Stimulated activated CD4-positive, alpha-beta T cell treated with anti-CD3 and anti-CD28 coated beads, Interleukin-12 subunit alpha, Interleukin-12 subunit beta, amount 100 ng/mL, for 48 hours (primary cell): ENCODE results near the gene CACNA2D4.

Experiments
- DNase-seq, 3 donors: peaks; one replicate each; pipeline ENCODE4 v3.0.0-alpha.2; 2020; ENCODE audit warnings: low read depth in 2 of 3, low spot score in 1 of 3

Gene CACNA2D4

DNA sequence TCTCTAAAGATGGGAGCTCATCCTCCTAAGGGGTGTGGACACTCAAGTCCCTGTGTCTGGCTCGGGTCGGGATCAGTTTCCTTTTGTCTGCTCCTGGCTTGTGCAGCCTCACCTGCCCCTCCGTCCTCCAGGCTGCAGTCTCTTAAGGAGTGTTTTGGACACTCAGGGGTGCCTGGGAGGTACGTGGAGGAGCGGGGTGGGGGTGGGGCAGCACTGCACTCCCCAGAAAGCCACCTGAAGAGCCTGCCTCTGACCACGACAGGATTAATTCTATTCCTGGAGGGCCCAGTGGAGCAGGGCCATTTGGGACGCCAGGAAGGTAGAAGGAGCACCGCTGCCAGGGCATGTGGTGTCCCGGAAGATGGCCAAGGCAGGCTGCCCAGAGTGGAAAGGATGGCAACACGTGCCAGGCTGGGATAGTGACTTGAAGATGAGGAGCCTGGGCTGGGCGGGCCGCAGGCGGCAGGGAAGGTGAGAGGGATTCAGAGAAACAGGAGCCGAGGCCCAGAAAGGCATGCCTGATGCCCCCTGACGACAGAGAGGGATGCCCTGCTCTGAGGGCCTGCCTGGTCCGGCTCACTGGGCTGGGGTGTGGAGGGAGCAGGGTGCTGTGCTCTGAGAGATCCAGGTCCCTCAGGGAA, 112.9 kb downstream of the CACNA2D4 start:
- DNase-seq: no peak

DNA sequence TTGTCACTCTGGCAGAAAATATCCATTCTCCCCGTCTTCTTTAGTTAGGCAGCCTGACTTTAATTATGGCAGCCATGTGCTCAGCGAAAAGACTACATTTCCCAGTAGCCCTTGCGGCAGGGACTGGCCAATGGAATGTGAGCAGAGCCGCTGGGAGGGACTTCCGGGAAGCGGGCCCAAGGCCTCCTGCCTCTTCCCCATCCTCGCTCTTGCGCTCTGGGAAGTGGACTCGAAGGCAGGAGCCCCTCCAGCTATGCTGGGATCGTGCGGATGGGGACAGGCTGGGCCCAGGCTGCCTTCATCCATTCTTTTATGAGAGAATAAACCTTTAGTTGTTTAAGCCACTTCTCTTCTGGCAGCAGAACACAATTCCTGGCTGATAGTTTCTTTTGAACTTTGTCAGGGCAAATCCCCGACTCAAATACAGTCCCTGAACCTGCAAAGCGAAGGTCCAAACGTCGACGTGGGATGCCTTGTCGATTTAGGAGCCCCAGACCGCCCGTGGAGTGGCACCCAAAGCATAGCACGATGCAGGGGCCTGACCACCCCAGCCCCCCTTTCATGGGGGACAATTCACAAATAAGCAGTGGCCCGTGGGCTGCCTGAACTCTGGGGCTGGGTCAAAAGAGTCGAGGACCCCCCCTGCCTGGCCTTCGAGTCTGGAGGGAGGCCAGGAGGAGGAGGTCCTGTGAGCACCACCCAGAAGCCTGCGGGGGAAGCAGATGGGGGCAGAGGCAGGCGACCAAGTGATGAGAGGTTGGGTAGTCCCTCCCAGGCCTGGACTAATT, 113.7 kb downstream of the CACNA2D4 start:
- peak; percentile 77 to 86 (median 84) for DNase-seq

DNA sequence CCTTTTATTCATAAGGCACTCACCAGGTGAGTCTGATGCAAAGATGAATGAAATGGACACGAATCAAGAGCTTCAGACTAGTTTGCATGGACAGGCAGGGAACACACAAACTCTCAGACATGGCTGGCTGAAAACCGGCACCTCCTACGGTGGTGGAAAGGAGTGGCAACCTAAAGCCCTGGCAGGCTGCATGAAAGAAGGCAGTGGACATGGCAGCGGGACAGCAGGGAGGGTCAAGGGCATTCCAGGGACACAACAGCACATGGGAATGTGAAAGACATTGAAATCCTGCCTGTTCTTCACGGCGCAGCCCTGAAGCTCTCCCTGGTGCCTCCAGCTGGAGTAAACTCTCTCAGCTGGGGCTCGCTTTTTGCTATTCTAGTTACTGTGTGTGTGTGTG, 114.7 kb downstream of the CACNA2D4 start:
- DNase-seq: no peak

DNA sequence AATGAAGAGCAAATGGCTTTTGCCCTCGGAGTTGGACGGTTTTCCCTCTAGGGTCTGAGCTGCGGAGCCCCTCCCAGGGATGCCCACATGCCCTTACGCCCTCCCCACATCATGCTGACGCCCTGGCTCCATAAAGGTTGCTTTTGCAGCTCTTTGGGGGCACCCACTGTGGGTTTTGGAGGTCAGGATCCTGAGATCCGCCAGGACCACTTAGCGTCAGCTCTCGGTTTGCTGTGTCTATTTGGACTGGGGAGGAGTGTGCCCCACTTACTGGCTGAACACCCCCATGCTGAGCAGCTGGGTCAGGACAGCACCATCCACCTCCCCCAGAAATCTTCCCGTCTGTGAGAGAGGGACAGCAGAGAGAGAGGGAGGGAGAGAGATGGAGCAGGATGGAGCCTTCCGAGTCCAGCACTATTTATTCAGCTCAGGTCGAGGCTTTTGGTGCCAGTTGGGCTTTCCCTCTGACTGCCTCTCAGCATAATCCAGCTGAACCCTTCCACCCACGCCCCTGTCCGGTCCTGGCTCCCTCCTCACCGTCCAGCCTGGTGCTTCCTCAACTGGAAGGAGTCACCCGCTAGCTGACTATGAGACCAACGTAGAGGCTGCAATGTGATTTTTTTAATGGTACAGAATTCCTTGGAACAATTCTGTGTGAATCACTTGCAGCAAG, 117.0 kb downstream of the CACNA2D4 start:
- DNase-seq: no peak

DNA sequence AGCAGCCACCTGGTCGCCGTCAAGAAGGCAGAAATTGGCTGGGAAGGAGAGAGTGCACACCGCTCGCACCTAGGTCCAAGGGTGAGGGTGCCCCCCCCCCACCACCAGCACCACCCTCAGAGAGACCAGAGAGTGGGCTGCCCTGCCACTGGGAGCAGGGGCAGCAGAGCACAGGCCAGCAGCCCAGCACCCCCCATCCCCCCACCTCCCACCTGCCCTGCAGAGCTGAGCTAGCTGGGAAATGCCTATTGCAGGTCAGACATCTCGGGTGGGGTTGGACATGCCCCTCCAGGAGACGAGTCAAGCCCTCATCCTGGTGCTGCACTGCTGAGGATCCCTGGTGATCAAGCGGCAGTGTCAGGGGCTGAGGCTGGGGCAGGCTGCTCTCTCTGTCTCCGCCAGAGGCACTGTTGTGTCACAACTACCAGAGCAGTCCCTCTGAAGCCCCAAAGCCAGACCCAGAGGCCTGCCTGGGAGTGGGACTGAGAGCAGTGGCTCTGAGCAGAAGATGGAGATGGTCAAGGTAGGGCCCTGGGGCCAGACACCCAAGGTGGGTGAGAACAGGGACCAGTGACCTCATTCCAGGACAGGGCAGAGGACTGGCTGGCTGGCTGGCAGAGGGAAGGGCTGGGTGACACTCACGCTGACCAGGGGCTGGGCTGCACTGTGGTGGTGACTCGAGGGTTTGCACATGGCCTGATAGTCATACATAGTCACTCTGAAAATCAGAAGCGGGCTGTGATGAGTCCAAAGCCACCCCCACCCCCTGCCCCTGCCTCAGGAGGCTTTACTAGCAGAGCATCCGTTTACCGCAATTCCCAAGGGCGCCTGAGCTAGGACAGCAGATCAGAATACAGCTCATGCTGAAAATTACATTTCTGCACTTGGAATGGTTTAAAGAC, 117.8 kb downstream of the CACNA2D4 start:
- DNase-seq: no peak

DNA sequence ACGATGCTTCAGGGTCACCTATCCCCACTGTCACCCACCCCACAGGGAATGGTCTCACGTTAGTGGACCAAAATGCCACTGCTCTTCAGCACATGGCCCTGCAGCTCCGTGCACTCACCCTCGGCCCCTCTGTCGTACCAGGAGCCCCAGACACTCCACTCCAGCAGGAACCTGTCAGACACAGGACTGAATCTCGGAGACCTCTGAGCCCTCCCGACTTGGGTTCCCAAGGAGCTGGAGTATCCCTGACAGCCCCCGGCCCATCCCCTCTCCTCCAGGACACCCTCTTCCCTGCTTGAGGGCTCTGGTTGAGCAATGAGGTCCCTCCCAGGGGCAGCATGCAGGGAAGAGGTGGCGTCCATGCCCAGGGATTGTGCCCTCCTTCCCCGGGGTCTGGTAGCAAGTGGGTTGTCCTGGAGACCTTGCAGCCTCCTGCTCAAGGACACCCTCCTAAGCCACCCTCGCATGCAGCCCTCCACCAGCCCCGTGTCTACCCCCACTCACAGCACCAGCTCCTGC, 118.5 kb downstream of the CACNA2D4 start:
- no peak for DNase-seq

DNA sequence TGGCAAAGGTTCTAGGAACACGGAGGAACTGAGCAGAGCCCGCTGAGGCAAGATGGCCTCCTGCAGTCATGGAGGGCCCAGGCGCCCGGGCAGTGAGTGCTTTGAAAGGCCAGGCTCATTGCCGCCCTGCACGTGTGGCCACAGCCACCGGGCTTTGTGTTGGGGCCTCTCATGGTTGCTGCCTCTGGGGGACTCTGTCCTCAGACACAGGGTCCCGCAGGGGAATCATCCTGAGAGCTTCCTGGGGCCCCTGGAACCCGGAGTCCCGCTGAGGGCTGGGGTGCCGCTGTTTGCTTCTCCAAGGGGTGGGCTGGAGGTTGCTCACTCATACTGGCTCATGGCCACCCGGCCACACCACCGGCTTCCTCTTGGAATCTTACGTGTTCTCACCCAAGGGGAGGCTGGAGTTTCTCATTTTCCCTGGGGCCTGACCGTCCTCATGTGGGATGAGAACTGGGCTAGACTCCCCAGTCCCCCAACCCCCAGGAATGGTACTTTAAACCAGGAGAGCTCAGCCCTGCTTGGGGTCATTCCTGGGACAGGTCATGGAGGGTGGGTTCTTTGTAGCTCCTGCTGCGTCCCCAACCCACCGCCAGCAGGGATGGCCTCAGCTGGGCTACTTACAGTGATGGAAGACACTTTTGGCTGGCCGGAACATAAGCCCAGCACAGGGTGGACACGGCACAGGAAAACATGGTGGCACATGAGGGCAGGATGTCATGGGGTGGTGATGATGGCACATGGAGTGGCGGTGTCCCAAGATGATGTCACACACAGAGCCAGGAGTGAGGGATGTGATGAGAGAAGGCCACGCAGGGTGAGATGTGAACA, 119.2 kb downstream of the CACNA2D4 start:
- DNase-seq: no peak

DNA sequence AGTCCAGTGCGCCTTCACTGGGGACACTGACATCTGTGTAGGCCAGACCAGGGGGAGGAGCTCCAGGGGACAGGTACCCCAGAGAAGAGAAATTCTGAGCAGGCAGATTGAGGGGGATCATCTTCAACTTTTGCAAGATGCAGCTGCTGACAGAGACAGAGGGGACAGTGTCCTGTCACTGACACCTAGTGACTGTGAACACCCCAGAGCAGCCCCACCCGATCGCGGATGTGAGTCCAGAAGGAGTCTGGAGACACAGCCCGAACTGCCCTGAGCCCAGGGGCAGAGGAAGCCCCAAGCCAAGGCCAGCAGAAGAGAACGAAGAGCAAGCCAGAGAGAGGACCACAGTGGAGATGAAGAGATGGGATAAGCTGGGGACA, 119.8 kb downstream of the CACNA2D4 start:
- DNase-seq: no peak

DNA sequence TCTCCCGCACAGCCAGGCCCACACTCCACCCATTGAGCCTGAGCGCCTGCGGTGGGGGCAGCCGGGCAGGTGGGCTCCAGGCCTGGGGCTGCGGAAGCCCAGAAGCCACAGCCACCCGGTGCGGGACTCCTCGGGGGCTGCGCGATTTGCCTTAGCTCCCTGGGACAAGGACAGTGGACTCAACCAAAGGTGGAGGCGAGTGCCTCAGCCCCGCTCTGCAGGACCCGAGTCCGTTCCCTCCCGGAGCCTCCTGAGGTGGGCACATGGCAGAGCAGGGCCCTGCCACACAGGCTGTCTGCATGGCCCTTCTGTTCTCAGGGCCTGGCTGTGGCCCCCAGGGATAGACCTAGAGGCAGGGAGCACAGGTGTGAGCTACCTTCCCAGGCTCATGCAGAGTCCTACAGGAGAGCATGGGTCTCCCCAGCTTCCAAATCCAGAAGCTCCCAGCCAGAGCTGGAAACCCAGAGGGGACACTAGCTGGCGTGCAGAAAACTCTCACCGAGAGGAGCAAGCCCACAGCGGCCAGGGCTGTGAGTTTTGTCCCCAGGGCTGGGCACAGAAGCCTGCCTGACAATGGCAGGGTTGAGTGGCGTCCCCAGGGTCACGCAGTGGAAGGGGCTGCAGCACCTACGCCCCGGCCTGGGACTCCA, 120.3 kb downstream of the CACNA2D4 start:
- no peak for DNase-seq

DNA sequence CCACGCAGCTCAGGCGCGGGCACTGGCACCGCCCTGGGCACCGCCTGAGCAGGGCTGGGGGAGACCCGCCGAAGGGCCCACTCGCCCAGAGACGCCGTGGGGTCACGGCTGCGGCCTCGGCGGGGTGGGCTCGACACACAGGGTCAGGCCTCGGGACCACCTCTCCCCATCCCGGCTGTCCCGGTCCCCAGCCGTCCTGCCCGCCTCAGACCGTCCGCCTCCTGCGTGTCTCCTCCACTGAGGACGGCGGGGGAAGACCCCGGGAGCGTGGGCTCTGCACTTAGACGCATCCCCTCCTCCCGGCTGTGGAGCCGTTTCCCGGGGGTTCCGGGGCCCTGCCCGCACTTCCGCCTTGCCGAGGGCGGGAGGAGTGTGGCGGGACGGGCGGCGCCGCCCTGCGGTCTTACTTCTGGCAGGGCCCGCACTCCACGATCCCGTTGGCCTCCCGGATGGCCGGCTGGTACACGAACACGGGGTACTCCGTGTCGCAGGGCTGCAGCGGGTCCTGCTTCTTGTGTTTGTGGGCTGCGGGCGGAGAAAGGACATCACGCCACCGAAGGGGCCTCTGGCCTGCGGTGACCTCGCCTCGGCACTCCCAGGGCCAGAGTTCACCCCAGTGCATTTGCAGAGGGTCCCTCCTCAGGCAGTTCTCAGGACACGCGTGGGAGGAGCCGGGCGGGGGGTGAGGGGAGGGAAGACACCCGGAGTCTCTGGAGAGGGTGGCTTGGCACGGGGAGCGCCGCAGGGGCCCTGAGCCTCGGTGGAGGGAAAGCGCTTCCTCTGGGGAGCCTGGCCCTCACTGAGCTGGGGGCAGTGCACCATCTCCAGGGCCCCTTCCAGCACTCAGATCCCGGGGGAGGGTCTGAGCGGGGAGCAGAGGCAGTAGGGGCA, 121.2 kb downstream of the CACNA2D4 start:
- peak; percentile 31 to 50 (median 37) for DNase-seq

DNA sequence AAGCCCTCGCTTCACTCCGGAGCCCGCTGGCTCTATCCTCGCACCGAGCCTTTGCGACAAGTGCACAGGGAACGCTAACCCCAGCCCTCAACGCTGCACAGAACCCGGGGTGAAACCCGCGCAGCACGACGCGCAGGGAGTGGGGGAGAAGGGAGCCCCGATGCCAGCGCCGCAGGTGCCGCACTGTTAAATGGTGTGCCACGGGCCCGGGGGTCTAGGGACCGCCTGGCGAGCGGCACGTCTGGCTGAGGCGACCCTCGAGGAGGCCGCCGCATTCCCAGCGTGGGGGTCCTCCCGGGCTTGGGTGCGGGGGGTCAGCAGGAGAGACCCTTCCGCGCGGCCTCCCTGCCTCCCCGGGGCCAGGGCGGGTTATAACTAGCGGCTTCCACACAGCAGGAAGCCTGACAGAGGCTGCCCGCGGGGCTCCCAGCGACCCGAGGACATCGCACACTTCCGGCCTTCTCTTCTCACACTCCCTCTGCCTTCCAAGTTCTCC, 121.9 kb downstream of the CACNA2D4 start:
- peak; percentile 24 to 42 (median 34) for DNase-seq

DNA sequence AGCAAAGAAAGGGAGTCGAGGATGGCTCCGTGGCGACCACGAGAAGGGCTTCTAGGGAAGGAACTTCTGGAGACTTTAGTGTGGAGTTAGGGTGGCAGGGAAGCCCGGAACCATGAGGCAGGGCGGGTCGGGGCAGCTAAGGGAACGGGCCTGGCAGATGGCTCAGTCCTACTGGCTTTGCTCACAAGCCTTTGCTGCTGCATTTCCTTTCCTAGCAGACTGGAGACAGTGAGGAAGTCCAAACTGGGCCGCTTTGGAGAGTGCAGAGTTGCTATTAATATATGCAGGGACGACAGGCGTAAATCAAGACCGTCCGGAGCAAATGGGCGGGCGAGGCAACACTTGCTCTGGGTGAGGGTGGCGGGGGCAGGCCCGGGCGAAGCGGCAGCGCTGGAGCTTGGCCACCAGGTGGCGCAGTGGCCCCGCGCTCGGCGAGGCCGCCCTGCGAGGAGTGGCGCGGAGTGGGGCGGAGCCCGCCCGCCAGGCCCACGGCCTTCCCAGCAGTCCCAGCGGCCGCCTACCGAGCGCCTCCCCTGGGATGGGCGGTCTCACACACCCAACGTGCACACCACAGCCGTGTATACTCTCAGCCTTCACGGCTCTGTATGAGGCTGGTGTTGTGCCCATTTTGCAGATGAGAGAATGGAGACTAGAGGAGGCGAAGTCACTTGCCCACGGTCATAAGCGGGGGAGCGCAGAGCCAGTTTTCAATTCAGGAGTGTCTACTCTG, 122.5 kb downstream of the CACNA2D4 start:
- DNase-seq: peak; percentile 88 to 94 (median 90)

DNA sequence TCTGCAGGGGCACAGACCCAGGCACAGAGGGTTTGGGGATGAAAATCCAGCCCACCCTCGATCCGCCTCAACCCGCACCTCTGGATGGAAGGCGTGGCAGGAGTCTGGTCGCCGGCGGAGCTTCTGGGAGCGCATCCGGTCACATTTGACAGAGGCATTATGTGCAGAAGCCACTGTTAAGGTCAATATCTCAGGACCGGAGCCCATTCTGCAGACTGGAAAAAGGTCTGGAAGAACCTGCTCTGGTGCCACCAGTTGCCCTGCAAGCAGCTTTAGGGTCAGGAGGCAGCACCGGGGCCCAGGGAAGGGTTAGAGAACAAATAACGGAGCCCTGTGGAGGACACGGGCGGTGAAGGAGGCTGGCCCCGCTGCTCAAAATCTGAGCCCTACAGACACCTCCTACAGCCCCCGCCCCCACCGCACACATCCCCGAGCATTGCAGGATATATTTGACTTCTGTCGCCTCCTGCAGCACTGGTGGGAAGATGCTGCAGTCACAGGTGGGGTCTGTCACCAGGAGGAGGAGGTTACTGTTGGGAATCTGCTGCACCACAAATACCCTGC, 123.1 kb downstream of the CACNA2D4 start:
- DNase-seq: no peak

DNA sequence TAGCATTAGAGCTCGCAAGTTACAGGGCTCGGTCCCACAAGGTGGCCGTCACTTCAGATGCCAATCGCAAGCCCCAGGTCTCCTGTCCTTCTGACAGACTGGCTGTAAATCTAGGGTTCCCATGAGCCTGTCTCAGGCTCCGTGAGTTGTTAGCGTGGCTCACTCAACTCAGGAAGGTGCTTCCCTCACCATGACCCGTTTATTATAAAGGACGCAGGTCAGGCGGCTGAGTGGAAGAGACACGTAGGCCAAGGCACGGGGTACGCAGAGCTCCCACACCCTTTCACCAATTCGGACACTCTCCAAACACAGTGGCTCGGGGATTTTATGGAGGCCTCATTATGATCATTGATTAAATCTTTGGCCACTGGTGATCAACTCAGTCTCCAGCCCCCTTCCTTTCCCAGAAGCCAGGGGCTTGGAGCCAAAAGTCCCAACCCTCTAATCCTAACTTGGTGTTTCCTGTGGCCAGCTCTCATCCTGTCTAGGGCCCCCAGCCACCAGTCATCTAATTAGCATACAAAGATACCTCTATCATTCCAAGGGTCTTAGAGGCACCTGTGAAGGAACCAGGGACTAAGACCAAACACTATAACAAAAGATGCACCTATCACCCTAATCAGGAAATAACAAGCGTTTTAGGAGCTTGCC, 123.9 kb downstream of the CACNA2D4 start:
- no peak for DNase-seq

DNA sequence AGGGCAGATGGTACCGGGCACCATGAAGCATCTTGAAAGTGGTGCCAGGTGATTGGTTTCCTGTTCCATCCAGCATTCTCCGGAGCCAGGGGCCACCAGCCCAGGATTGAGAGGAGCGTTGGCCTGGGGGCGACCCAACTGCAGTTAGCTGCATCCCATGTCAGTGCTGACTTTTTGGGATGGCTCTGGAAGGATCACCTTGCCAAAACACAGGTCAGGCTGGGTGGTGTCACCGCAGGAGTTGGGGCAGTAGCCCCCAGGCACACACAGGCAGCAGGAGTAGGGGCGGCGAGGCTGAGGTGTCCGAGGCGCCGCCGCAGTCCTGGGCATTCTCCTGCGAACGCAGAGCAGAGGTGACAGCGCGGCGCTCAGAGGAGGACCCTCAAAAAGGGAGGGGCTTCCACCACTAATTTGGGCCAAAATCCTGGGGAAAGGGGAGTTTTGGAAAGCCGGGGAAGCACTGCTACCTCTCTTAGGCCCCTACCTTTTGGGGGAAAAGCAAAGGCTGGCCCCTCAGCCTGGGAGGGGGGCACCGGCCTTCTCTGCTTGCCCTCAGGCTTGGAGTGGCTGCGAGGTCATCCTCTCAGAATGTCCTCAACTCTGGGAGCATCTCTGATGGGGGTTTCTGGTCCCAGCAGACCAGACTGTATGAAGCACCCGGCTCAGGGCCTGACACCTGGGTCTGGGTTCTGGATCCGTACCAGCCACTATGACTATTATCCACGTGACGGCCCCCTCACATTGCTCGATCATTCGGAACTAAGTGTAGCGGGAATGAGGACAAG, 124.8 kb downstream of the CACNA2D4 start:
- DNase-seq: no peak

DNA sequence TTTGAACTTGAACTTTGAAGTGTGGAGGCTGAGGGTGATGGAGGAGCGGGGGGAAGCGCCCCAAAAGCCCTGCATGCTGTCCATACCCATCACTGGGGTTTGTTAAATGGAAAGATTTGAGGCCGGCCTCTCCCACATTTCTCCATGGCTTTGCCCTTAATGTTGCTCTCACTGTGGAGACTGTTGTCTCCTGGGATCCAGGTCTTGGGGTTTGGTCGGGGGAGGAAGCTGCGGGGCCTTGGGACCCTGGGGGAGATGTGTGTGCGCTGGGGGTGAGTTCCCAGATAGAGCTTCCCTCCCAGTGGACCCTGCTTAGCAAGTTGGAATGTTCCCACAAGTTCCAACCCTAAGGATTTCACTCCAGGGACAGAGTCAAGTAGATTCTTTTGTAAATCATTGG, 126.0 kb downstream of the CACNA2D4 start:
- DNase-seq: no peak
